22Rv1 (cell line): ENCODE measurements around the gene HPSE2.

Source experiments
- ZFX ChIP-seq: fragments of 450-650 bp; IDR thresholded peaks from 2 replicates; pipeline ENCODE4 v1.6.1; 2017; ENCODE audit warnings: antibody characterized with exemption, borderline replicate concordance
- TF ChIP-seq, protein P1 (sequence below): fragments of 450-650 bp; IDR thresholded peaks from 2 replicates; pipeline ENCODE4 v1.5.1; 2017; ENCODE audit warnings: mild to moderate bottlenecking

DNA sequence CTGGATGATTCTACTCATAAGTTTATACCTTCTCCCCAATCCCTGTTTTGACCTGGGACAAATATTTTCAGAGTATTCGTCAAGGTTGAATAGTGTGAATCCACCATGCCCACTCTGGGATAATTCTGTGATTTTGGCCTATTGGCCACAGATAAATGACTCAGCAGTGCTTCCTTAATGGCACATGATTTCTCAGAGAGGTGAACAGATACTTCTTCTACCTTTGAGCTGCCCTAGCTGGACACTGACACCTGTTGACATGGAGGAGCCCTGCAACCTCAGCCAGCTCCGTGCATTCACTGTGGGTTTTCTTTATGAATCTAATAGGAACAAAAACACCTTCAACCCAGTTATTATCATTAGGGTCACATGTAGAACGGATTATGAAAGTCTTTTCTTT lies 748.0 kb downstream of the HPSE2 start:
- TF ChIP-seq, protein P1, sequence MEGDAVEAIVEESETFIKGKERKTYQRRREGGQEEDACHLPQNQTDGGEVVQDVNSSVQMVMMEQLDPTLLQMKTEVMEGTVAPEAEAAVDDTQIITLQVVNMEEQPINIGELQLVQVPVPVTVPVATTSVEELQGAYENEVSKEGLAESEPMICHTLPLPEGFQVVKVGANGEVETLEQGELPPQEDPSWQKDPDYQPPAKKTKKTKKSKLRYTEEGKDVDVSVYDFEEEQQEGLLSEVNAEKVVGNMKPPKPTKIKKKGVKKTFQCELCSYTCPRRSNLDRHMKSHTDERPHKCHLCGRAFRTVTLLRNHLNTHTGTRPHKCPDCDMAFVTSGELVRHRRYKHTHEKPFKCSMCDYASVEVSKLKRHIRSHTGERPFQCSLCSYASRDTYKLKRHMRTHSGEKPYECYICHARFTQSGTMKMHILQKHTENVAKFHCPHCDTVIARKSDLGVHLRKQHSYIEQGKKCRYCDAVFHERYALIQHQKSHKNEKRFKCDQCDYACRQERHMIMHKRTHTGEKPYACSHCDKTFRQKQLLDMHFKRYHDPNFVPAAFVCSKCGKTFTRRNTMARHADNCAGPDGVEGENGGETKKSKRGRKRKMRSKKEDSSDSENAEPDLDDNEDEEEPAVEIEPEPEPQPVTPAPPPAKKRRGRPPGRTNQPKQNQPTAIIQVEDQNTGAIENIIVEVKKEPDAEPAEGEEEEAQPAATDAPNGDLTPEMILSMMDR: peak; percentile 9; the same call in 1 of the 2 replicates
- no peak for TF ChIP-seq ZFX
